Measurements from ENCODE around the gene SGCD. TPM values are rescaled to one million over a fixed set of nuclear protein-coding genes. Genes with fewer than 3 reads are reported as not detected.

Gene SGCD
- total and polyA plus RNA-seq, 4 donors = 7.8 to 32.5 (median 24.9) TPM

GRCh38 chr5:156513123-156513815 is 186.3 kb downstream of the SGCD start:
- Histone ChIP-seq H3K27ac (ENCODE audit: low read depth, low read length) (no peak overlapping the region), H3K9me3 (ENCODE audit: control insufficient read depth, insufficient read depth, low read length) (peaks cover under 1% of the 10 kb centered on the region), H3K4me1 (ENCODE audit: control insufficient read depth, insufficient read depth, low read length) (no peaks in the 10 kb centered on the region), H3K4me3 (ENCODE audit: low read depth, low read length) (no peak overlapping the region), H3K27me3 (ENCODE audit: control insufficient read depth, insufficient read depth, low read length) (no peaks in the 10 kb centered on the region), H3K36me3 (ENCODE audit: control insufficient read depth, insufficient read depth, low read length) (no peaks in the 10 kb centered on the region)
- WGBS (ENCODE audit: insufficient coverage) = 86% methylated on average over 1 of the region's 2 CpGs
- DNase-seq (ENCODE audit: low read depth in 4 of 6, low spot score in 6 of 6) = no peak

- no peak overlapping the region for H3K27ac ChIP-seq (ENCODE audit: low read depth, low read length)
- H3K4me1 ChIP-seq (ENCODE audit: control insufficient read depth, insufficient read depth, low read length) = no peaks in the 10 kb centered on the region
- DNase-seq (ENCODE audit: low read depth in 4 of 6, low spot score in 6 of 6) = no peak
- H3K9me3 ChIP-seq (ENCODE audit: control insufficient read depth, insufficient read depth, low read length) = peaks cover 4% of the 10 kb centered on the region
- no peak overlapping the region for H3K4me3 ChIP-seq (ENCODE audit: low read depth, low read length)
- 71% methylated on average over 1 of the region's 2 CpGs for WGBS (ENCODE audit: insufficient coverage)
- no peaks in the 10 kb centered on the region for H3K27me3 ChIP-seq (ENCODE audit: control insufficient read depth, insufficient read depth, low read length)
- H3K36me3 ChIP-seq (ENCODE audit: control insufficient read depth, insufficient read depth, low read length) = no peaks in the 10 kb centered on the region
Observed at GRCh38 chr5:156515121-156515520, 188.2 kb downstream of the SGCD start.

- Histone ChIP-seq H3K36me3 (ENCODE audit: control insufficient read depth, insufficient read depth, low read length) (no peaks in the 10 kb centered on the region), H3K4me3 (ENCODE audit: low read depth, low read length) (no peak overlapping the region), H3K9me3 (ENCODE audit: control insufficient read depth, insufficient read depth, low read length) (peaks cover 7% of the 10 kb centered on the region), H3K4me1 (ENCODE audit: control insufficient read depth, insufficient read depth, low read length) (no peaks in the 10 kb centered on the region), H3K27ac (ENCODE audit: low read depth, low read length) (no peak overlapping the region), H3K27me3 (ENCODE audit: control insufficient read depth, insufficient read depth, low read length) (no peaks in the 10 kb centered on the region)
- WGBS (ENCODE audit: insufficient coverage) = 93% methylated on average over 4 of the region's 4 CpGs
- no peak for DNase-seq (ENCODE audit: low read depth in 4 of 6, low spot score in 6 of 6)
Observed at GRCh38 chr5:156515803-156516360, 188.9 kb downstream of the SGCD start.

- no peaks in the 10 kb centered on the region for H3K36me3 ChIP-seq (ENCODE audit: control insufficient read depth, insufficient read depth, low read length)
- no peaks in the 10 kb centered on the region for H3K4me1 ChIP-seq (ENCODE audit: control insufficient read depth, insufficient read depth, low read length)
- WGBS (ENCODE audit: insufficient coverage) = 86% methylated on average over 2 of the region's 5 CpGs
- no peak overlapping the region for H3K4me3 ChIP-seq (ENCODE audit: low read depth, low read length)
- no peak overlapping the region for H3K27ac ChIP-seq (ENCODE audit: low read depth, low read length)
- peaks cover 9% of the 10 kb centered on the region for H3K9me3 ChIP-seq (ENCODE audit: control insufficient read depth, insufficient read depth, low read length)
- H3K27me3 ChIP-seq (ENCODE audit: control insufficient read depth, insufficient read depth, low read length) = no peaks in the 10 kb centered on the region
- DNase-seq (ENCODE audit: low read depth in 4 of 6, low spot score in 6 of 6) = no peak
Observed at GRCh38 chr5:156522651-156523529, 195.9 kb downstream of the SGCD start.

- Histone ChIP-seq H3K4me3 (ENCODE audit: low read depth, low read length) (no peak overlapping the region), H3K27me3 (ENCODE audit: control insufficient read depth, insufficient read depth, low read length) (no peaks in the 10 kb centered on the region), H3K4me1 (ENCODE audit: control insufficient read depth, insufficient read depth, low read length) (no peaks in the 10 kb centered on the region), H3K9me3 (ENCODE audit: control insufficient read depth, insufficient read depth, low read length) (peaks cover 5% of the 10 kb centered on the region), H3K36me3 (ENCODE audit: control insufficient read depth, insufficient read depth, low read length) (no peaks in the 10 kb centered on the region), H3K27ac (ENCODE audit: low read depth, low read length) (no peak overlapping the region)
- WGBS (ENCODE audit: insufficient coverage) = no CpG with 5 or more reads among the region's 3 CpGs
- no peak for DNase-seq (ENCODE audit: low read depth in 4 of 6, low spot score in 6 of 6)
Observed at GRCh38 chr5:156523607-156524006, 196.6 kb downstream of the SGCD start.

GRCh38 chr5:156526081-156526925 is 199.3 kb downstream of the SGCD start:
- Histone ChIP-seq H3K27ac (ENCODE audit: low read depth, low read length) (no peak overlapping the region), H3K36me3 (ENCODE audit: control insufficient read depth, insufficient read depth, low read length) (no peaks in the 10 kb centered on the region)
- 71% methylated on average over 4 of the region's 9 CpGs for WGBS (ENCODE audit: insufficient coverage)

GRCh38 chr5:156527611-156528010 is 200.6 kb downstream of the SGCD start:
- no peak for DNase-seq (ENCODE audit: low read depth in 4 of 6, low spot score in 6 of 6)
- Histone ChIP-seq H3K4me1 (ENCODE audit: control insufficient read depth, insufficient read depth, low read length) (no peaks in the 10 kb centered on the region), H3K4me3 (ENCODE audit: low read depth, low read length) (no peak overlapping the region), H3K27me3 (ENCODE audit: control insufficient read depth, insufficient read depth, low read length) (no peaks in the 10 kb centered on the region), H3K9me3 (ENCODE audit: control insufficient read depth, insufficient read depth, low read length) (no peaks in the 10 kb centered on the region), H3K27ac (ENCODE audit: low read depth, low read length) (no peak overlapping the region), H3K36me3 (ENCODE audit: control insufficient read depth, insufficient read depth, low read length) (no peaks in the 10 kb centered on the region)
- WGBS (ENCODE audit: insufficient coverage) = 60% methylated on average over 1 of the region's 2 CpGs

More at GRCh38 chr5:156526081-156526925, 199.3 kb downstream of the SGCD start:
- DNase-seq (ENCODE audit: low read depth in 4 of 6, low spot score in 6 of 6) = peak in 2 of 6 donors; percentile 7 to 74
- Histone ChIP-seq H3K4me1 (ENCODE audit: control insufficient read depth, insufficient read depth, low read length) (no peaks in the 10 kb centered on the region), H3K4me3 (ENCODE audit: low read depth, low read length) (no peak overlapping the region), H3K27me3 (ENCODE audit: control insufficient read depth, insufficient read depth, low read length) (no peaks in the 10 kb centered on the region), H3K9me3 (ENCODE audit: control insufficient read depth, insufficient read depth, low read length) (peaks cover 2% of the 10 kb centered on the region)

GRCh38 chr5:156528673-156529072 is 201.7 kb downstream of the SGCD start:
- DNase-seq (ENCODE audit: low read depth in 4 of 6, low spot score in 6 of 6) = no peak
- Histone ChIP-seq H3K27ac (ENCODE audit: low read depth, low read length) (no peak overlapping the region), H3K4me1 (ENCODE audit: control insufficient read depth, insufficient read depth, low read length) (no peaks in the 10 kb centered on the region), H3K9me3 (ENCODE audit: control insufficient read depth, insufficient read depth, low read length) (no peaks in the 10 kb centered on the region), H3K4me3 (ENCODE audit: low read depth, low read length) (no peak overlapping the region), H3K27me3 (ENCODE audit: control insufficient read depth, insufficient read depth, low read length) (no peaks in the 10 kb centered on the region), H3K36me3 (ENCODE audit: control insufficient read depth, insufficient read depth, low read length) (no peaks in the 10 kb centered on the region)
- no CpG with 5 or more reads among the region's 1 CpG for WGBS (ENCODE audit: insufficient coverage)

- WGBS (ENCODE audit: insufficient coverage) = no CpG with 5 or more reads among the region's 1 CpG
- Histone ChIP-seq H3K9me3 (ENCODE audit: control insufficient read depth, insufficient read depth, low read length) (no peaks in the 10 kb centered on the region), H3K4me3 (ENCODE audit: low read depth, low read length) (no peak overlapping the region), H3K27ac (ENCODE audit: low read depth, low read length) (no peak overlapping the region), H3K36me3 (ENCODE audit: control insufficient read depth, insufficient read depth, low read length) (no peaks in the 10 kb centered on the region), H3K27me3 (ENCODE audit: control insufficient read depth, insufficient read depth, low read length) (no peaks in the 10 kb centered on the region), H3K4me1 (ENCODE audit: control insufficient read depth, insufficient read depth, low read length) (no peaks in the 10 kb centered on the region)
- DNase-seq (ENCODE audit: low read depth in 4 of 6, low spot score in 6 of 6) = peak in 1 of 6 donors; percentile 12
Observed at GRCh38 chr5:156529892-156530291, 202.9 kb downstream of the SGCD start.
